Nephron progenitor cell (in vitro differentiated cells): ENCODE data around the gene UACA.

Source experiments
- DNase-seq: peaks from one replicate; pipeline ENCODE4 v3.0.0; 2021
- H3K27ac Mint-ChIP-seq: 2 replicates; pipeline ENCODE4 v1.8.0; 2021; ENCODE audit warnings: mild to moderate bottlenecking, moderate library complexity, mixed read lengths
- H3K27me3 Mint-ChIP-seq: 2 replicates; pipeline ENCODE4 v1.8.0; 2021; ENCODE audit warnings: mild to moderate bottlenecking, low read depth, mixed read lengths; ENCODE audit not compliant: poor library complexity
- H3K36me3 Mint-ChIP-seq: 2 replicates; pipeline ENCODE4 v1.8.0; 2021; ENCODE audit warnings: low read depth, mixed read lengths
- H3K4me1 Mint-ChIP-seq: 2 replicates; pipeline ENCODE4 v1.8.0; 2021; ENCODE audit warnings: mixed read lengths
- H3K4me3 Mint-ChIP-seq: 2 replicates; pipeline ENCODE4 v1.8.0; 2021; ENCODE audit warnings: mild to moderate bottlenecking, moderate library complexity, mixed read lengths
- H3K9me3 Mint-ChIP-seq: 2 replicates; pipeline ENCODE4 v1.8.0; 2021; ENCODE audit warnings: mild to moderate bottlenecking, moderate library complexity, mixed read lengths
- CTCF ChIP-seq: fragments of 200-600 bp; sonication (generic); IDR thresholded peaks from 2 replicates; pipeline ENCODE4 v1.5.0; 2021; ENCODE audit warnings: antibody characterized with exemption

Gene UACA

GRCh38 chr15:70636540-70637165, 126.7 kb downstream of the UACA start:
- no peak overlapping the region for H3K4me3 Mint-ChIP-seq
- H3K27ac Mint-ChIP-seq, result no peak overlapping the region
- peak; percentile 15 for TF ChIP-seq CTCF
- H3K36me3 Mint-ChIP-seq, result no peaks in the 10 kb centered on the region
- H3K4me1 Mint-ChIP-seq, result peaks cover 16% of the 10 kb centered on the region
- no peaks in the 10 kb centered on the region for H3K9me3 Mint-ChIP-seq
- H3K27me3 Mint-ChIP-seq, result peaks cover 10% of the 10 kb centered on the region
- DNase-seq, result no peak

GRCh38 chr15:70635895-70636294, 127.5 kb downstream of the UACA start:
- Mint-ChIP-seq H3K36me3 (no peaks in the 10 kb centered on the region), H3K27ac (no peak overlapping the region), H3K9me3 (no peaks in the 10 kb centered on the region), H3K4me1 (peaks cover 16% of the 10 kb centered on the region), H3K4me3 (no peak overlapping the region), H3K27me3 (peaks cover 10% of the 10 kb centered on the region)
- DNase-seq, result no peak
- TF ChIP-seq CTCF, result no peak

GRCh38 chr15:70633991-70634390, 129.4 kb downstream of the UACA start:
- no peaks in the 10 kb centered on the region for H3K9me3 Mint-ChIP-seq
- no peak for TF ChIP-seq CTCF
- DNase-seq, result no peak
- peaks cover 13% of the 10 kb centered on the region for H3K27me3 Mint-ChIP-seq
- no peaks in the 10 kb centered on the region for H3K36me3 Mint-ChIP-seq
- H3K4me3 Mint-ChIP-seq, result no peak overlapping the region
- peaks cover 16% of the 10 kb centered on the region for H3K4me1 Mint-ChIP-seq
- H3K27ac Mint-ChIP-seq, result no peak overlapping the region

GRCh38 chr15:70633103-70633831, 130.1 kb downstream of the UACA start:
- no peak for TF ChIP-seq CTCF
- Mint-ChIP-seq H3K27ac (no peak overlapping the region), H3K4me3 (no peak overlapping the region), H3K9me3 (no peaks in the 10 kb centered on the region), H3K27me3 (peaks cover 20% of the 10 kb centered on the region), H3K36me3 (no peaks in the 10 kb centered on the region), H3K4me1 (peaks cover 21% of the 10 kb centered on the region)
- DNase-seq, result no peak

GRCh38 chr15:70632491-70633102, 130.8 kb downstream of the UACA start:
- Mint-ChIP-seq H3K27me3 (peaks cover 20% of the 10 kb centered on the region), H3K36me3 (no peaks in the 10 kb centered on the region), H3K9me3 (no peaks in the 10 kb centered on the region), H3K27ac (no peak overlapping the region), H3K4me3 (no peak overlapping the region), H3K4me1 (peaks cover 27% of the 10 kb centered on the region)
- DNase-seq, result no peak
- no peak for TF ChIP-seq CTCF
